ENCODE measurements around the gene CENPW.

CENPW gene

GRCh38 chr6:126307849-126308248 lies 32.1 kb upstream of the CENPW start:
- Histone ChIP-seq H3K4me3 (no peak overlapping the region), H3K36me3 (no peaks in the 10 kb centered on the region), H3K9me3 (no peaks in the 10 kb centered on the region), H3K27me3 (no peaks in the 10 kb centered on the region), H3K27ac (no peak overlapping the region), H3K4me1 (no peaks in the 10 kb centered on the region)
- intact Hi-C loops (cut with DNase I; ENCODE audit: low total_unique reads): no loop called here
- DNase-seq: no peak
- TF ChIP-seq, protein P1, sequence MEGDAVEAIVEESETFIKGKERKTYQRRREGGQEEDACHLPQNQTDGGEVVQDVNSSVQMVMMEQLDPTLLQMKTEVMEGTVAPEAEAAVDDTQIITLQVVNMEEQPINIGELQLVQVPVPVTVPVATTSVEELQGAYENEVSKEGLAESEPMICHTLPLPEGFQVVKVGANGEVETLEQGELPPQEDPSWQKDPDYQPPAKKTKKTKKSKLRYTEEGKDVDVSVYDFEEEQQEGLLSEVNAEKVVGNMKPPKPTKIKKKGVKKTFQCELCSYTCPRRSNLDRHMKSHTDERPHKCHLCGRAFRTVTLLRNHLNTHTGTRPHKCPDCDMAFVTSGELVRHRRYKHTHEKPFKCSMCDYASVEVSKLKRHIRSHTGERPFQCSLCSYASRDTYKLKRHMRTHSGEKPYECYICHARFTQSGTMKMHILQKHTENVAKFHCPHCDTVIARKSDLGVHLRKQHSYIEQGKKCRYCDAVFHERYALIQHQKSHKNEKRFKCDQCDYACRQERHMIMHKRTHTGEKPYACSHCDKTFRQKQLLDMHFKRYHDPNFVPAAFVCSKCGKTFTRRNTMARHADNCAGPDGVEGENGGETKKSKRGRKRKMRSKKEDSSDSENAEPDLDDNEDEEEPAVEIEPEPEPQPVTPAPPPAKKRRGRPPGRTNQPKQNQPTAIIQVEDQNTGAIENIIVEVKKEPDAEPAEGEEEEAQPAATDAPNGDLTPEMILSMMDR (IDR thresholded peaks at IDR 0.05): no peak

- H3K27ac ChIP-seq: no peak overlapping the region
- no peaks in the 10 kb centered on the region for H3K4me1 ChIP-seq
- TF ChIP-seq, protein P1 (IDR thresholded peaks at IDR 0.05): no peak
- H3K27me3 ChIP-seq: no peaks in the 10 kb centered on the region
- H3K9me3 ChIP-seq: no peaks in the 10 kb centered on the region
- DNase-seq: no peak
- intact Hi-C loops (cut with DNase I; ENCODE audit: low total_unique reads): no loop called here
- no peak overlapping the region for H3K4me3 ChIP-seq
- H3K36me3 ChIP-seq: no peaks in the 10 kb centered on the region
These were observed 31.6 kb upstream of the CENPW start for GRCh38 chr6:126308362-126308761.

DNA sequence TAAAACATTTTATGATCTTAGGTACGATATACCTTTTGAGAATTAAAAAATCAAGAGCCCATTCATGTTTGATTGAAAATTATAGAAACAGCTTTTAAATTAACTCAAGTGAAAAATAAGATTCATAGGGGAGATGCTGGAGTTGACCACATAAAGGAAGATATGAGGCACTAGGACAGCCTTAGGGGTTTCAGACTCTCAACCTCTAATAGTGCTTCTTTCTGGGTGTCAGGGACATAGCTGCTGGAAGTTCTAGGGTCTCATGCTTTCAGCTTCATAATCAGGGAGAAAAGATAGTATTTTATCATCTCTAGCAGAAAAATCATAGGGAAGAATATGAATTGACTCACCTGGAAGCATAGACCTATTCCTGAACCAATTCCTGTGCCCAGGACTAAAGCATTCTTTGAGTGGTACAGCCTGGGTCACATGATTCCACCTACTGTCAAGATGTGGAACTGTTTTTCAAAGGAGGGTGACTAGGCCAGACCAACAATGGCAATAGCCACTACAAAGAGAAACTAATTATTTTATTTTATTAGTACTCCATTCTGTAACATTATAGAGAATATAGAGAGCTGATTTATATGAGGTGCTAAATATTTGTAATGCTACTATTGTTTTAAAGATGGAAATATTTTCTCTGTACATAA lies 27.8 kb upstream of the CENPW start:
- TF ChIP-seq, protein P1 (IDR thresholded peaks at IDR 0.05): no peak

GRCh38 chr6:126313941-126314340 lies 26.0 kb upstream of the CENPW start:
- no peak overlapping the region for H3K27ac ChIP-seq
- intact Hi-C loops (cut with DNase I; ENCODE audit: low total_unique reads): no loop called here
- H3K4me1 ChIP-seq: no peaks in the 10 kb centered on the region
- no peak for DNase-seq
- H3K4me3 ChIP-seq: no peak overlapping the region
- no peaks in the 10 kb centered on the region for H3K27me3 ChIP-seq
- TF ChIP-seq, protein P1 (IDR thresholded peaks at IDR 0.05): no peak
- H3K9me3 ChIP-seq: no peaks in the 10 kb centered on the region
- H3K36me3 ChIP-seq: no peaks in the 10 kb centered on the region

More for the DNA sequence above, 27.8 kb upstream of the CENPW start:
- DNase-seq: no peak
- intact Hi-C loops (cut with DNase I; ENCODE audit: low total_unique reads): no loop called here
- Histone ChIP-seq H3K27me3 (no peaks in the 10 kb centered on the region), H3K4me1 (no peaks in the 10 kb centered on the region), H3K27ac (no peak overlapping the region), H3K36me3 (no peaks in the 10 kb centered on the region), H3K9me3 (no peaks in the 10 kb centered on the region), H3K4me3 (no peak overlapping the region)

DNA sequence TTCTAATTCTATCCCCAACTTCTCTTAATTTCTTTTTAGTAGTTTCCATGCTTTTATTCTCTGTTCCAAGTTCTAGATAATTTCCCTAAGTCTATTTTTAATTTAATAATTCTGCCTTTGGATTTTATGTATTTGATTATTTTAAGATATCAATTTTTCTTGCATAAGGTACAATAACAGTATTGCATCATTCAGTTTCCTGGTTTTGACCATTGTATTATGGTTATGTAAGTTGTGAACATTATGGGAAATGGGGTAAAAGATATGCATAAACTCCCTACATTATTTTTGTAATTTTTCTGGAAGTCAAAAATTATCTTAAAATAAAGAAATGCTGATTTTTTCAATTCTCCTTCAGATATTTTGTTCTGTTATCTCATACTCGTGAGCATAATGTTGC lies 21.1 kb upstream of the CENPW start:
- DNase-seq: no peak
- Histone ChIP-seq H3K4me1 (no peaks in the 10 kb centered on the region), H3K27ac (no peak overlapping the region), H3K27me3 (no peaks in the 10 kb centered on the region), H3K36me3 (no peaks in the 10 kb centered on the region), H3K4me3 (no peak overlapping the region), H3K9me3 (no peaks in the 10 kb centered on the region)
- TF ChIP-seq, protein P1 (IDR thresholded peaks at IDR 0.05): no peak
- intact Hi-C loops (cut with DNase I; ENCODE audit: low total_unique reads): no loop called here

DNA sequence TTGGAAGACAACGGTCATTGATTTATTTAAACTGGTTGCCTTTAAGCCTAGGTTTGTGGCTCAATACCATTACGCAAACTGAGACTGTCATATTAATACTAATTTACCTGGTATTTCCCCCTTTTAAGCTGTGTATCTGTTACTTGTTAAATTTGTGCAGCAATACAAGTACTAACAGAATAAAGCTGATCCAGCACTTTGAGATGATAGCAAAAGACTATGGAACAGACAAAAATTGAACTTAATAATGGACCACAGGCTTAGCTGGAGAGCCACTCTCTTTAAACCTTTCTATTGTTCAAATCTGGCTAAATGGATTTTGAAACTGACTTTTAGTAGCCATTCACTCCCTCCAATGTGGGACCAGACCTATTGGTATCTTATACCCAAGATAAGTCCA lies 6.2 kb upstream of the CENPW start:
- H3K4me1 ChIP-seq: peaks cover 0 to 5% (median 0%) of the 10 kb centered on the region in 4 donors
- intact Hi-C loops (cut with DNase I; ENCODE audit: low total_unique reads): no loop called here
- no peak overlapping the region for H3K27ac ChIP-seq
- no peaks in the 10 kb centered on the region for H3K36me3 ChIP-seq
- DNase-seq: no peak
- H3K4me3 ChIP-seq: no peak overlapping the region
- H3K27me3 ChIP-seq: no peaks in the 10 kb centered on the region
- TF ChIP-seq, protein P1 (IDR thresholded peaks at IDR 0.05): no peak
- no peaks in the 10 kb centered on the region for H3K9me3 ChIP-seq
